AG04449 (cell line): ENCODE results near the gene ATP10A.

Experiments
- CTCF ChIA-PET: fragments of 350-600 bp; formaldehyde crosslinking; extraction: SDS; loops from one replicate; lab custom pipeline; 2021; ENCODE audit warnings: antibody characterized with exemption; lab: Yijun Ruan, JAX
- POLR2A ChIA-PET: fragments of 400-600, 350-600 bp; formaldehyde crosslinking; extraction: SDS; loops from one replicate; lab custom pipeline; 2020; ENCODE audit warnings: antibody characterized with exemption, inconsistent platforms; lab: Yijun Ruan, JAX
- DNase-seq: peaks from one replicate; pipeline ENCODE4 v3.0.0-alpha.2; 2010; ENCODE audit warnings: low read depth, low spot score
- H3K4me3 ChIP-seq: 2 replicates; pipeline ENCODE4 v1.5.1; 2011; ENCODE audit warnings: low read depth, mild to moderate bottlenecking, control low read depth, low read length
- TF ChIP-seq, protein P1 (sequence below): IDR thresholded peaks from one replicate; pipeline ENCODE4 v1.5.1; 2011; ENCODE audit warnings: mild to moderate bottlenecking, moderate library complexity, low read length, control low read depth, inconsistent platforms; ENCODE audit not compliant: insufficient read depth; ENCODE audit errors: missing control alignments

ATP10A gene

DNA sequence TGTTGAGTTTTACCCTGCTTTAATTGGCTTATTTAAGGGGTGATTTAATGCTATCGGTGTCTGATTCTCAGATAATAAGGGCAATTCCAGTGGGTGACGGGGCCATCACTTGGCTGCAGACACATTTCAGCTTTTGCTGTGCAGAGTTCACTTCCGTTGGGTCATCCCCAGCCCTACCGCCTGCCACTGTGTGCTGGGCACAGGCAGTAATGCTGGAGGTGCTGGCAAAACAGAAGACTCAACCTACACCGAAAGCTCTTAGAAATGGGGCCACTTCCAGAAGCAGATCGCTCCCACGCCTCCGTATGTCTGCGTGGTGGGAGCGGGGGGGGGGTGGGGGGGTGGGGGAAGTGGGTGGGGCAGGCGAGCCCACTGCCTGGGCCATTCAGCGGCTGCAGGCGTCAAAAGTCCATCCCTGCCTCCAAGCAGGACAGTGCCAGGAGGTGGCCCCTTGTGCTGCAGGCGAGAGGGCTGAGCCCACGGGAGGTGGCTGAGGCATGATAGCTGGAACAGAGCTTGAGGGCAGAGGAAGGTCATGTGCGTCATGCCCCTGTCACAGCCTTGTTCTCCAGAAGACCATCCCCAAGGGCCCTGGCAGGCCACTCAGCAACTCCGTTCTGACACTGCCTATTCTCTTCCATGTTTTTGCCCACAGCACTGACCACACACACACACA lies 128.3 kb downstream of the ATP10A start:
- no peak overlapping the region for H3K4me3 ChIP-seq
- ChIA-PET CTCF (no interaction called here), POLR2A (no interaction called here)
- no peak for DNase-seq
- TF ChIP-seq, protein P1, sequence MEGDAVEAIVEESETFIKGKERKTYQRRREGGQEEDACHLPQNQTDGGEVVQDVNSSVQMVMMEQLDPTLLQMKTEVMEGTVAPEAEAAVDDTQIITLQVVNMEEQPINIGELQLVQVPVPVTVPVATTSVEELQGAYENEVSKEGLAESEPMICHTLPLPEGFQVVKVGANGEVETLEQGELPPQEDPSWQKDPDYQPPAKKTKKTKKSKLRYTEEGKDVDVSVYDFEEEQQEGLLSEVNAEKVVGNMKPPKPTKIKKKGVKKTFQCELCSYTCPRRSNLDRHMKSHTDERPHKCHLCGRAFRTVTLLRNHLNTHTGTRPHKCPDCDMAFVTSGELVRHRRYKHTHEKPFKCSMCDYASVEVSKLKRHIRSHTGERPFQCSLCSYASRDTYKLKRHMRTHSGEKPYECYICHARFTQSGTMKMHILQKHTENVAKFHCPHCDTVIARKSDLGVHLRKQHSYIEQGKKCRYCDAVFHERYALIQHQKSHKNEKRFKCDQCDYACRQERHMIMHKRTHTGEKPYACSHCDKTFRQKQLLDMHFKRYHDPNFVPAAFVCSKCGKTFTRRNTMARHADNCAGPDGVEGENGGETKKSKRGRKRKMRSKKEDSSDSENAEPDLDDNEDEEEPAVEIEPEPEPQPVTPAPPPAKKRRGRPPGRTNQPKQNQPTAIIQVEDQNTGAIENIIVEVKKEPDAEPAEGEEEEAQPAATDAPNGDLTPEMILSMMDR: no peak

DNA sequence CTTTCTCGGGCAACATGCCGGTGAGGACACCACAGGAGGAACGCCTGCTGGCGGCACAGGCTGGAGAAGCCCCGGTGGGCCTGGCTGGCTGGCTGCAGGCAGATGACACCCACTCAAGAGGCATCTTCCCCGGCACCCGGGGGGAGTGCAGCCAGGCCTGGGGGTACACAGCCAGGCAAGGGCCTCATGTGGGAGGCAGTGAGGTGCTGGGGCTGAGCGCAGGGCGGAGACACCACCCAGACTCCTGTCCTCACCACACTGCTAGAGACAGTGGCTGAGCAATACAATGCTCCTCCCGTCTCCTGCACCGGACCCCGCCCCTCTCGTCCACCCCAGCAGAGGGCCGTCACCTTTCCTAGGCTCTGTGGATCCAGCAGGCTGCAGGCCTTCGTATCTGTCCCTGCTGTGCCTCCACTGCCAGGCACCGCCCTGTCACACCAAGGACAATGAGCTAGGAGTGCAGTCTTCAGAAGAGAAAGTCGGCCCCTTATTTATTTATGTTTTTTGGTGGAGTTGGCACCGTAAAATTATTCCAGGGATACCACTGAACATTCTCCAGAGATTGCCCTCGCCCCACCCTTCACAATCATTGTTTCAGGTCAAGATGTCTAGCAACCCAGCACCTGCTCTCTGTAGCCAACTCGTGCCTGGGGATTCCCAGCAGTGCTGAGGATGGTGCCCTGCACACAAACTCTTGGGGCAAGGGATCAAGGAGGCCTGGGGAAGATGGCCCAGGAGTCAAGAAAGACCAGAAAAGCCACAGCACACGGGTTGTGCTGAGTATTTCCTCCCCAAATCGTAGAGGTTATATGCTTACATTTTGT lies 129.1 kb downstream of the ATP10A start:
- ChIA-PET POLR2A (no interaction called here), CTCF (no interaction called here)
- TF ChIP-seq, protein P1: no peak
- no peak overlapping the region for H3K4me3 ChIP-seq
- no peak for DNase-seq

DNA sequence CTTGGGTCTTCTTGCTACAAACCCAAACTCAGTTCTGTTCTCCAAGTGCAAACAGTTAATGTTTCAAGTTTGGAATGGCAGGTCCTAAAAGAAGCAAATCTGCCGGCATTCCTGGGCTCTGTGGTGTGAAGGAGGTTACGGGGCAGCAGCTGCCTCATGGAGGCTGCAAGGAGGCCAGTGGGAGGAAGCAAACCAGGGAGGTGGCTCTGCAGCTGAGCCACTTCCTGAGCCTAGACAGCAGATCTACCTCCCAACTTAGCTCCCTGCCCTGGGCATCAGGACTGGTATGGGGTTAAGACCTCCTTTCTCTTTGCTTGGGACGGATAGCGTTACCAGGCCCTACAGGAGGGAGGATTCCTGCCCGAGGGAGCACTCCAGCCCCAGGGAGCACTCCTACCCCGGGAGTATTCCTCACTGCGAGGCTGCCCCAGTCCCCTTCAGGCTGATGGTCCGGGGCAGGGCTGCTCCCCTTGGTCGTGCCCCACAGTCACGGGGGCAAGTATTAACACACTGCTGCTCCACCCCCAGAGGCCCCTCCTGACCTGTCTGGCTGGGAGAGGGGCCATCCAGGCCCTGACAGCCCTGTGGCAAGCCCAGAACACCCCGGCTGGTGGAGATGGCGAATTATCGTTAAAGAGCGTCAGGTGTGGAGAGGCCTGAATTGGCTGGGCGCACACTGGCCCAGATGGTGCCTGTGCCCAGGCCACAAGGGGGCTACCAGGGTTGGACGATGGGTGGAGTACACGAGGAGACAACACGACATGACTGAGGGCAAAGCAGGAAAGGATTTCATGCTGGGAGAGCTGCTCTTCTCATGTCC lies 129.9 kb downstream of the ATP10A start:
- no peak overlapping the region for H3K4me3 ChIP-seq
- ChIA-PET CTCF (interaction anchor here (1.1 kb wide), 1 partner anchor 200 kb away, joined by 3 read pairs; no protein-coding TSS in a partner anchor), POLR2A (interaction anchor here (0.7 kb wide), 1 partner anchor 717 kb away, joined by 3 read pairs; no protein-coding TSS in a partner anchor)
- DNase-seq: no peak
- TF ChIP-seq, protein P1: no peak

DNA sequence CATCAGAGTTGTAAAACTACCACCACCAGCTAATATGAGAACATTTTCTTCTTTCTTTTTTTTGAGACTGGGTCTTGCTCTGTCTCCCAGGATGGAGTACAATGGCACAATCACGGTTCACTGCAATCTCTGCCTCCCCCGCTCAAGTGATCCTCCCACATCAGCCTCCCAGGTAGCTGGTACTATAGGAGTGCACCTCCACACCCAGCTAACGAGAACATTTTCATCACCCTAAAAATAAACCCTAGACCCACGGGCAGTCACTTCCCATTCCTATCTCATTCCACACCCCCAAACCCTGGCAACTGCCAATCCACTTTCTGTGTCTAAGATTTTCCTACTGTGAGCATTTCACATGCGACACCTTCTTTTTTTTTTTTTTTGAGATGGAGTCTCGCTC lies 130.9 kb downstream of the ATP10A start:
- POLR2A ChIA-PET: no interaction called here
- CTCF ChIA-PET: interaction anchor here (1.4 to 1.6 kb wide), 2 partner anchors 10 to 22 kb away, joined by 4 to 5 read pairs; no protein-coding TSS in a partner anchor
- TF ChIP-seq, protein P1: no peak

DNA sequence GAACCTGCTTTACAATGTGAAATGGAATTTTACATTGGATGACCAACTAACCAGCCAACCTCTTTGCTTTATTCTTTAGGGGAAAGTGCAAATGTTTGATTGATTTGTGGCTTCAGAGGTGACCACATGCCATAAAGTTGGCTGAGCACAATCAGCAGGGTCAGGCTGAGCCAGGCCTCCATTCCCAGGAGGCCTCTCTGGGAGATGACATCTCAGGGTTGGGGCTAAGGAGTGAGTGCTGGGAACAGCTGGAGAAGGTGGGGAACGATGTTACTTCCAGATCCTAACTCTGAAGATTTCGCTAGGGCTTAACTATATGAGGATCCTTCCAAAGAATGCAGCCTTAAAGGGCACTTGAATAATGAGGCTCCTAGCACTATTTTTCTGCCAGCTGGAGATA lies 131.7 kb downstream of the ATP10A start:
- H3K4me3 ChIP-seq: no peak overlapping the region
- POLR2A ChIA-PET: no interaction called here
- CTCF ChIA-PET: interaction anchor here (1.4 to 1.6 kb wide), 2 partner anchors 10 to 21 kb away, joined by 4 to 5 read pairs; no protein-coding TSS in a partner anchor
- TF ChIP-seq, protein P1: no peak
- no peak for DNase-seq

More for the DNA sequence above, 130.9 kb downstream of the ATP10A start:
- no peak overlapping the region for H3K4me3 ChIP-seq
- DNase-seq: no peak
